HG02623 (cell line): ENCODE measurements around the gene RPL26.

ENCODE experiments used
- ATAC-seq: cut with Tn5 transposase; IDR thresholded peaks from one replicate; pipeline ENCODE4 v1.9.1; 2021; ENCODE audit warnings: moderate library complexity; ENCODE audit not compliant: unreplicated experiment

Gene RPL26

GRCh38 chr17:8332128-8332527, 50.9 kb downstream of the RPL26 start:
- ATAC-seq: no peak
